Muscle layer of colon (tissue), 2 donors: ENCODE results near the gene ENTPD6.

Experiments used
- H3K27ac ChIP-seq: one replicate; pipeline ENCODE4 v1.7.0; 2013; ENCODE audit warnings: low read depth, mild to moderate bottlenecking, low read length, moderate library complexity
- H3K27me3 ChIP-seq, 2 donors: one replicate each; pipeline ENCODE4 v1.7.0; 2013; ENCODE audit warnings: low read length in 2 of 2, mild to moderate bottlenecking in 2 of 2; ENCODE audit not compliant: insufficient read depth in 2 of 2, control insufficient read depth in 1 of 2
- H3K36me3 ChIP-seq: one replicate; pipeline ENCODE4 v1.7.0; 2013; ENCODE audit warnings: mild to moderate bottlenecking, low read length; ENCODE audit not compliant: insufficient read depth
- H3K4me1 ChIP-seq: one replicate; pipeline ENCODE4 v1.7.0; 2013; ENCODE audit warnings: mild to moderate bottlenecking, low read length; ENCODE audit not compliant: insufficient read depth
- H3K4me3 ChIP-seq, 2 donors: one replicate each; pipeline ENCODE4 v1.7.0; 2013; ENCODE audit warnings: low read length in 2 of 2, low read depth in 1 of 2, mild to moderate bottlenecking in 1 of 2, moderate library complexity in 1 of 2
- H3K9ac ChIP-seq: one replicate; pipeline ENCODE4 v1.7.0; 2013; ENCODE audit warnings: low read length
- H3K9me3 ChIP-seq: one replicate; pipeline ENCODE4 v1.7.0; 2013; ENCODE audit warnings: mild to moderate bottlenecking, low read length
- donor health status: abdominal sarcoma.
- donor health status: Adenocarcinoma of cecum.

Gene ENTPD6

GRCh38 chr20:25195014-25195961, at the start of gene ENTPD6:
ENTPD6 (plus strand) TSS chr20:25195712; CDS start chr20:25206537, 10,825 bp downstream.
- Histone ChIP-seq H3K27me3 (no peaks in the 10 kb centered on the region), H3K27ac (peak within 1 kb of the TSS; percentile 96), H3K36me3 (no peaks in the 10 kb centered on the region), H3K9ac (peak within 1 kb of the TSS; percentile 73), H3K4me3 (peak within 1 kb of the TSS; percentile 89 to 94), H3K9me3 (no peaks in the 10 kb centered on the region), H3K4me1 (peaks cover 30% of the 10 kb centered on the region)

- Histone ChIP-seq H3K9me3 (no peaks in the 10 kb centered on the region), H3K36me3 (no peaks in the 10 kb centered on the region), H3K27me3 (peaks cover 13% of the 10 kb centered on the region in 2 donors), H3K9ac (no peak overlapping the region), H3K4me3 (no peak overlapping the region), H3K4me1 (peaks cover 6% of the 10 kb centered on the region), H3K27ac (no peak overlapping the region)
Observed at GRCh38 chr20:25146976-25147375, 48.5 kb upstream of the ENTPD6 start.

GRCh38 chr20:25147716-25148115, 47.8 kb upstream of the ENTPD6 start:
- H3K27ac ChIP-seq = no peak overlapping the region
- no peaks in the 10 kb centered on the region for H3K9me3 ChIP-seq
- no peak overlapping the region for H3K9ac ChIP-seq
- peaks cover 6% of the 10 kb centered on the region for H3K4me1 ChIP-seq
- no peaks in the 10 kb centered on the region for H3K36me3 ChIP-seq
- H3K4me3 ChIP-seq = peak overlapping the region; percentile 21 to 51
- peaks cover 13% of the 10 kb centered on the region in 2 donors for H3K27me3 ChIP-seq

- Histone ChIP-seq H3K9me3 (no peaks in the 10 kb centered on the region), H3K4me3 (peak overlapping the region; percentile 21 to 51), H3K4me1 (peaks cover 6% of the 10 kb centered on the region), H3K27ac (no peak overlapping the region), H3K27me3 (peaks cover 13% of the 10 kb centered on the region in 2 donors), H3K9ac (peak overlapping the region; percentile 33), H3K36me3 (no peaks in the 10 kb centered on the region)
Observed at GRCh38 chr20:25148181-25148981, 47.1 kb upstream of the ENTPD6 start.

GRCh38 chr20:25148982-25149846, 46.3 kb upstream of the ENTPD6 start:
- H3K36me3 ChIP-seq = no peaks in the 10 kb centered on the region

GRCh38 chr20:25150016-25150415, 45.5 kb upstream of the ENTPD6 start:
- H3K27me3 ChIP-seq = peaks cover 13% of the 10 kb centered on the region in 2 donors
- H3K4me3 ChIP-seq = no peak overlapping the region
- no peaks in the 10 kb centered on the region for H3K36me3 ChIP-seq

More at GRCh38 chr20:25148982-25149846, 46.3 kb upstream of the ENTPD6 start:
- Histone ChIP-seq H3K9me3 (no peaks in the 10 kb centered on the region), H3K4me1 (peaks cover 6% of the 10 kb centered on the region), H3K27me3 (peaks cover 13% of the 10 kb centered on the region in 2 donors), H3K4me3 (peak overlapping the region in 1 of 2 donors; percentile 51), H3K9ac (peak overlapping the region; percentile 33), H3K27ac (no peak overlapping the region)

GRCh38 chr20:25158043-25158442, 37.5 kb upstream of the ENTPD6 start:
- Histone ChIP-seq H3K27ac (no peak overlapping the region), H3K9me3 (no peaks in the 10 kb centered on the region), H3K9ac (no peak overlapping the region), H3K27me3 (no peaks in the 10 kb centered on the region), H3K4me1 (no peaks in the 10 kb centered on the region), H3K4me3 (no peak overlapping the region), H3K36me3 (no peaks in the 10 kb centered on the region)

More at GRCh38 chr20:25150016-25150415, 45.5 kb upstream of the ENTPD6 start:
- peaks cover 6% of the 10 kb centered on the region for H3K4me1 ChIP-seq
- no peaks in the 10 kb centered on the region for H3K9me3 ChIP-seq
- no peak overlapping the region for H3K9ac ChIP-seq
- H3K27ac ChIP-seq = no peak overlapping the region

GRCh38 chr20:25160467-25160866, 35.0 kb upstream of the ENTPD6 start:
- Histone ChIP-seq H3K4me1 (no peaks in the 10 kb centered on the region), H3K36me3 (no peaks in the 10 kb centered on the region), H3K9me3 (no peaks in the 10 kb centered on the region), H3K4me3 (no peak overlapping the region), H3K9ac (no peak overlapping the region), H3K27ac (no peak overlapping the region), H3K27me3 (no peaks in the 10 kb centered on the region)

- Histone ChIP-seq H3K9me3 (no peaks in the 10 kb centered on the region), H3K9ac (no peak overlapping the region), H3K27me3 (no peaks in the 10 kb centered on the region), H3K4me3 (no peak overlapping the region), H3K36me3 (no peaks in the 10 kb centered on the region), H3K27ac (no peak overlapping the region), H3K4me1 (no peaks in the 10 kb centered on the region)
Observed at GRCh38 chr20:25160897-25161296, 34.6 kb upstream of the ENTPD6 start.

- Histone ChIP-seq H3K9me3 (no peaks in the 10 kb centered on the region), H3K4me1 (no peaks in the 10 kb centered on the region), H3K27me3 (no peaks in the 10 kb centered on the region), H3K36me3 (no peaks in the 10 kb centered on the region), H3K4me3 (no peak overlapping the region), H3K9ac (no peak overlapping the region), H3K27ac (no peak overlapping the region)
Observed at GRCh38 chr20:25165128-25165527, 30.4 kb upstream of the ENTPD6 start.
